K562 (cell line): ENCODE measurements around the gene MARCO.

Source experiments
- ELF1 ChIP-seq: fragments of 200-800 bp; sonication (Bioruptor generic); IDR thresholded peaks from 2 replicates; pipeline ENCODE4 v1.6.1; 2016; ENCODE audit warnings: missing genetic modification characterization, missing compliant biosample characterization
- MAFK ChIP-seq: IDR thresholded peaks from 2 replicates; pipeline ENCODE4 v1.6.1; 2011; ENCODE audit warnings: low read length, improper control_type of control experiment
- NR3C1 ChIP-seq: sonication (generic); formaldehyde crosslinking; IDR thresholded peaks from 2 replicates; pipeline ENCODE4 v1.8.1; 2022; ENCODE audit warnings: missing genetic modification reagents
- OTX1 ChIP-seq: fragments of 450-650 bp; formaldehyde crosslinking; IDR thresholded peaks from 2 replicates; pipeline ENCODE4 v1.4.0; 2022; ENCODE audit warnings: mild to moderate bottlenecking
- POLR2A ChIP-seq: fragments of 450-650 bp; conservative IDR thresholded peaks from 2 replicates; pipeline ENCODE4 v1.6.1; 2016
- SP2 ChIP-seq: IDR thresholded peaks from 2 replicates; pipeline ENCODE4 v1.6.1; 2011; ENCODE audit warnings: mild to moderate bottlenecking, low read depth, low read length, moderate library complexity; ENCODE audit not compliant: poor library complexity, severe bottlenecking; ENCODE audit errors: extremely low read depth
- ZNF24 ChIP-seq: fragments of 450-650 bp; IDR thresholded peaks from 2 replicates; pipeline ENCODE4 v1.6.1; 2016
- ZNF274 ChIP-seq: IDR thresholded peaks from 2 replicates; pipeline ENCODE4 v1.6.1; 2011; ENCODE audit warnings: low read depth, mild to moderate bottlenecking, low read length, moderate library complexity, borderline replicate concordance

DNA sequence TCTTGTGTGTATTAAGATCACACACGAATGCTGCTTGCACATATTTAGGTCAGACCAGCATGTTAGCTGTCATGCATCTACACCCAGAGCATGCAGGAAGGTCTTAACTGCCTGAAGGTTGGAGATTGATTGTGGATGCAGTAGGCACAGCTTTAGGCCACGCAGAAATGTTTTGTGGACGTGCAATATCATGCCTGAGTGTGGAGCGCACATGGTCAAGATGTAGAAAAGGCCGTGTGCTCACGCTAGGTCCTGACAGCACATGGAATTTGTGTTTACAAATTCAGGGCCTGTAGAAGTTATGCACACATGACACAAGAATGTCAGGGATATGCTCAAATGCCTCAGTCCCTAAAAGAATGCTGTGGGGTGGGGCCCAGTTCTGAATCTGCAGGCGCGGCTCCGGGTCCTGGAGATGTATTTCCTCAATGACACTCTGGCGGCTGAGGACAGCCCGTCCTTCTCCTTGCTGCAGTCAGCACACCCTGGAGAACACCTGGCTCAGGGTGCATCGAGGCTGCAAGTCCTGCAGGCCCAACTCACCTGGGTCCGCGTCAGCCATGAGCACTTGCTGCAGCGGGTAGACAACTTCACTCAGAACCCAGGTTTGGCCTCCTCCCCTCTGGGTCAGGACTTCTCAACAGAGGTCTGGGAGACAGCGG lies 27.9 kb downstream of the MARCO start:
- no peak for TF ChIP-seq ZNF274
- no peak for TF ChIP-seq NR3C1 (CRISPR knock-in tag)
- TF ChIP-seq OTX1 (CRISPR knock-in tag) = no peak
- no peak for TF ChIP-seq ELF1 (tag)
- no peak for TF ChIP-seq SP2
- no peak for TF ChIP-seq MAFK
- no peak for TF ChIP-seq ZNF24
- TF ChIP-seq POLR2A = no peak
